ENCODE data around the gene SLC16A6.
"Not testable (repeated sequence)": the region's sequence is repeated elsewhere in the genome, so short reads cannot be mapped to it uniquely, and the experiment has no call there.

Gene SLC16A6

GRCh38 chr17:68289936-68290267 lies 1.0 kb downstream of the SLC16A6 start:
- DNase-seq (ENCODE audit: low read depth), result no peak

DNA sequence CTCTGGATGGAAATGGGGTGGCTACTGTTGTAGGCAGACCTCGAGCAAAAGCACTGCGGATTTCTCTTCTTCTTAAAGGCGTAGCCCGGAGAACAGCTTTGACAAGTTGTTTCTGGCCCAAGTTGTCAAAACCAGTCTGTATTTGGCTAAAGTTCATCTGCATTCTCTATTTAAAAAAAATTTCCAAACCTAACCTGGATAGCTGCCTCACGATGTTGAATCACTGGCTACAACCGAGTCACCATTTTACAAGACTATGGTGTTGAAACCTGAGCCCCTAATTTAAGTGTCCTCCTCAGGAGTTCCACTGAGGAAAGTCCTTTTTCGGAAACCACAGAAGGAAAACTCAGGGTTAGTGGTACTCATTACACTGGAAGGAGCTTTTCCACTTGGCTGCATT lies 1.5 kb downstream of the SLC16A6 start:
- DNase-seq (ENCODE audit: low read depth), result no peak

GRCh38 chr17:68288804-68289203 lies 2.1 kb downstream of the SLC16A6 start:
- DNase-seq (ENCODE audit: low read depth), result no peak

GRCh38 chr17:68288375-68288774 lies 2.6 kb downstream of the SLC16A6 start:
- DNase-seq (ENCODE audit: low read depth), result no peak

DNA sequence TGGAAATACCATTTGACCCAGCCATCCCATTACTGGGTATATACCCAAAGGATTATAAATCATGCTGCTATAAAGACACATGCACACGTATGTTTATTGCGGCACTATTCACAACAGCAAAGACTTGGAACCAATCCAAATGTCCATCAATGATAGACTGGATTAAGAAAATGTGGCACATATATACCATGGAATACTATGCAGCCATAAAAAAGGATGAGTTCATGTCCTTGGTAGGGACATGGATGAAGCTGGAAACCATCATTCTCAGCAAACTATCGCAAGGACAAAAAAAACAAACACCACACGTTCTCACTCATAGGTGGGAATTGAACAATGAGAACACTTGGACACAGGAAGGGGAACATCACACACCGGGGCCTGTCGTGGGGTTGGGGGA lies 9.0 kb downstream of the SLC16A6 start:
- DNase-seq (ENCODE audit: low read depth), result not testable (repeated sequence)

DNA sequence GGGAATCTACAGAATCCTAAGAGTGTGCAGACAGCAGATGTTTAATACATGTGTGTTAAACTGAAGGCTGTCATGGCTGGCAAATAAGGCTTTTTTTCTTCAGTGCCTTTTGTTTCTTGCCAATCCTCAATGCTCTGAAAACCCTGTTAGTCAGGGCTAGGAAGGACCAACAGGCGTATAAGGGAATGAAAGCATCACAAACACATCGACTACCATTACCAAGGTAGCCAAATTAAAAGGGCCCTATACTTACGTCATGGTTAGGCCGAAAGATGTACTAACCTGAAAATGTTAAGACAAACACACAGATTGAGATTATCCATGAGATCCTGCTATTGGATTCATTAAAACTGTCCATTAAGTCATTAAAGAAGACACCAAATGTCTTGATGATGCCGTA lies 13.1 kb downstream of the SLC16A6 start:
- no peak for DNase-seq (ENCODE audit: low read depth)

DNA sequence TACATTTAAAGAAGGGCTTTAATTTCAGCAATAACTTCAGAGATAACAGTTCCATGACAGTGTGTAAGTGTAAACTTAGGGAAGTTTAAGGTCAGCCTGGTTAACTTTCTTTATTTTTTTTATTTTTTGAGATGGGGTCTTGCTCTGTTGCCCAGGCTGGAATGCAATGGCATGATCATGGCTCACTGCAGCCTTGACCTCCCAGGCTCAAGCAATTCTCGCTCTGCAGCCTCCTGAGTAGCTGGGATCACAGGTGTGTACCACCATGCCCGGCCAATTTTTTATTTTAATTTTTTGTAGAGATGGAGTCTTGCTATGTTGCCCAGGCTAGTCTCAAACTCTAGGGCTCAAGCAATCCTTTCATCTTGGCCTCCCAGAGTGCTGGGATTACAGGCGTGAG lies 14.6 kb downstream of the SLC16A6 start:
- DNase-seq (ENCODE audit: low read depth), result not testable (repeated sequence)

GRCh38 chr17:68273722-68274121 lies 17.2 kb downstream of the SLC16A6 start:
- DNase-seq (ENCODE audit: low read depth), result no peak

DNA sequence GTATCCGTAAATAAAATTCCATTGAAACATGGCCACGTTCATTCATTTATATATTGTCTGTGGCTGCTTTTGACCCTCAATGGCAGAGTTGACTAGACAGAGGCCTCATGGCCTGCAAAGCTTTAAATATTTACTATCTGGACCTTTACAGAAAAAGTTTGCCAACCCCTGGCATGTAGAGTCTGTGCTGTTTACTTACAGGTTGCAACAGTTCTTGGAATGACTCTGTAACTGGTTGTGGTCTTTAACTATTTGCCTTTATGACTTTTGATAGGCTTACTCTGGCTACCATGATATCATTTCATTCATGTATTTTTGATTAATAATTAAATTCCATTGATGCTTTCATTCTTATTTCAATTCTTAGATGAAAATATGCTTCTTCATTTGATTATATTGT lies 25.1 kb downstream of the SLC16A6 start:
- not testable (repeated sequence) for DNase-seq (ENCODE audit: low read depth)

GRCh38 chr17:68263101-68263681 lies 27.7 kb downstream of the SLC16A6 start:
- DNase-seq (ENCODE audit: low read depth), result not testable (repeated sequence)

DNA sequence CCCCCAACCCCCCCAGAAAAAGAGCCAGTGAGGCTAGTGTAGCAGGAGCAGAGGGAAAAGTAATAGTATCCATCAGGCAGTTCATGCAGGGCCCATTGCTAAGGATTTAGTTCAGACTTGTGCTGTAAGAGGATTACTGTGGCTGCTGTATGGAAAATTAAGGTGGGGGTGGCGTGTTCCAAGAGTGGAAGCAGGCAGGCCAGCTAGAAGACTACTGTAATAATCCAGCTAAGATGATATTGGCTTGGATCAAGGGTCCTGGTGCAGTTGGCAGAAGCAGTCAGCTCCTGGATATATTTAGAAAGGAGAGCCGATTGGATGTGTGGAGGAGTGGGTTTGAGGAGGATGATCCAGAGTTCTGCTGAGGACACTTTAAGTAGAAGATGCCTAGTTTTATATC lies 28.5 kb downstream of the SLC16A6 start:
- DNase-seq (ENCODE audit: low read depth), result not testable (repeated sequence)

GRCh38 chr17:68260051-68260762 lies 30.7 kb downstream of the SLC16A6 start:
- DNase-seq (ENCODE audit: low read depth), result no peak

DNA sequence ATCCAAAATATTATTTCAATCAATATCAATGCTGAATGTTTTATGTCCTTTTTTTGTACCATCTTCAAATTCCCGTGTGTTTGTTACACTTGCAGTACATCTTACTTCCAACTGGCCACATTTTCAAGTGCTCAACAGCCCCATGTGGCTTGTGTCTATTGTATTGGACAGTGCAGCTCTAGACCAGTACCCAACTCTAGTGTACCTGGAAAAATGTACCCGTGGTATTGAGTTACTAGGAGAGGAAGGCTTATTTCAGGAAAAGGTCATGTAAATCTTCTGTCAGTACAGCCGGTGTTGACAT lies 31.3 kb downstream of the SLC16A6 start:
- DNase-seq (ENCODE audit: low read depth), result not testable (repeated sequence)

DNA sequence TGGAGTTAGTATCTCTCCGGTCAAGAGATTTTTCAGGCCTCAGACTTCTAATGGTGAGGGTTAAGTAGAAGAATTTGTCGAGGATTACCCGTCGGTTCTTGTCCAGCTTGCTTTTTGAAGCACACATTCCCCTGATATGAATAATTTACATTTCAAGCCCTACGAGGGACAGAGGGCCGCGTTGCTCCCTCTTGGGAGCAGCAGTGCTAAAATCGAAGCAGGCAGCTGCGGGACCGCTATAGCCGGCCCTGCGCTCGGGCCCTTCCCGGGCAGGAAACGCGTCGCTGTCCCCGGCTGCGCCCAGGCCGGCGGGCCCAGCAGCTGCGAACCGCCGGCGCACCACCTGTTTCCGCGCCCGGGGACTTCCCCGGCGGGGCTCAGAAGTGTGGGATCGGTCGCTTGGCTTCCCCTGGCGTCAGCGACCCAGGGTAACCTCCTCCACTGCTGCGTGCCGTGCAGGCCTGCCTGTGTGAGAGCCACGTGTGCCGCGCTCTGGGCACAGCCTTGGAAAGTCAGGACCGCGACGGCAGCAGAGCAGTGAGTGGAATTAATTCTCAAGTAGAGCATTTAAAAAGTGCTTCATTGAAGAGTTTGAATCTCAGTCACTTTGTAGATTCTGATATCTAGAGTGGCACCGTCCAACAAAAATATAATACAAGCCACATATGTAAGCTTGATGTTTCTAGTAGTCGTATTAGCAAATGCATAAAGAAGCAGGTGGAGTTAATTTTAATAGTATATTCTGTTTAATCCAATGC lies 31.9 kb downstream of the SLC16A6 start:
- peak; percentile 78 for DNase-seq (ENCODE audit: low read depth)

DNA sequence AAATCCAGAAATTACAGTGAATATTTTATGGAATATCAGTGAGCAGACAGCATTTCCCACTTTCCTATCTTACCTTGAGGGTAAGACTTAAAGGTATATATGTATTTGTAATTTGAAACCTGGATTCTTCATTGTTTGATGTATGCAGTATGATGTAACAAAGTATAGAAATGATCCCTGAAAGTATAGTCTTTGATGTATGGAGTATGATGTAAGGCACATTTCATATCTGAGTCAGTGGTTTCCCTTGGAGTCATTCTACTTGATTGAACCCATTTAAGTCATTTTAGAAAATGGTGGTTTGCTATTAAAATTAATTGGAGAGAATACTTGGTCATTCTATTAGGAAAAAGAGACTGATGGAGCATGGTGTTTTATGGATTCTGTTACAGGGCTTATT lies 33.0 kb downstream of the SLC16A6 start:
- no peak for DNase-seq (ENCODE audit: low read depth)

GRCh38 chr17:68256701-68257100 lies 34.2 kb downstream of the SLC16A6 start:
- not testable (repeated sequence) for DNase-seq (ENCODE audit: low read depth)

DNA sequence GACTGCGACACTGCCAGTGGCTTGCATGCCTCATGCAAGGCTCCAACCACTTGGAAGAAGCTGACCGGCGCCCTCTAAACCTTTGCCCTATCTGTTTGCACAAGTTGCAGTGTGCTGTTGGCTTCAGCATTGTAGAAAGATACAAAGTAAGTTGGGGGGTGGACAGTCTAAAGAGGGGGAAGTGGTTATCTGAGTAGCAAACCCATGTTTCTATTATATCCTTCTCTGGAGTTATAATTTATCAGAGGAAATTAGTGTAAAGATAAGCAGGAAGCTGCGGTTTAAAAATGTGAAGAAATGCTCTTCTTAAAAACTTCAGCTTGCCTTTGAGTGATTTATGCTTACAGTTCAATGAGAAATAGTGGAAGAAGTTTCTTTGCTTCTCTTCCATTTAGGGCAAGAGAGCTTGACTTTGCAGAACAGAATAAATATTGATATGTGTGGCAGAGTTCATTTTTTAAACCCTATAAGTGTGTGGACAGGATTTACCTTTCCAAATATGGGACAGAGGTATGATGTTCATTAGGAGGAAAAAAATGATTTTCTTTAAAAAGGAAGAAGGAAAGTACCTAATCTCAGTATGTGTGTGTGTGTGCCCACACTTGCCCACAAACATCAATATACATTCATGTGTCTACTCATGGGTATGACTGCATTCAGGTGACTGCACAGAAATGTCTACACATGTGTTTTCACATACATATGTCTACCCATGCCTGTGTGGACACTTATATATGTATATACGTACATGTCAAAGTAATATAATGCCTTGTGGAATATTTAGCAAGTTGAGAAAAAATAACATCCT lies 35.0 kb downstream of the SLC16A6 start:
- DNase-seq (ENCODE audit: low read depth), result no peak

- DNase-seq (ENCODE audit: low read depth), result no peak
Observed at GRCh38 chr17:68255151-68255550, 35.8 kb downstream of the SLC16A6 start.

DNA sequence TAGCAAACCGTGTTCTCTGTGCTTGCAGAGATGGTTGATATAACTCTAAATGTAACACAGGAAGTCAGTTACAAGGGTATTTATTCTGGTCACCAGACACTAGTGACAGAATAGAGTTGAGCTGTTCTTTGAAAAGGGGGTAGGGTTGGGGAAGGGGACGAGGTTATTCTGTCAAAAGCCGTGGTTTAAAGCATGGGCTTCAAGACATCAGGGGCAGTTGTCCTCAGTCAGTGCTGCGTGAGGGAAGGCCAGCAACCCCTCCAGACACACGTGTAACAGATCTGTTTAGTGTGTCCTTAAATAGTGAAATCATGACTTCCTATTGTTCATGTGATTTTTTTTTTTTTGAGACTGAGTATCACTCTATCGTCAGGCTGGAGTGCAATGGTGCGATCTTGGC lies 37.5 kb downstream of the SLC16A6 start:
- DNase-seq (ENCODE audit: low read depth), result not testable (repeated sequence)

GRCh38 chr17:68249354-68249765 lies 41.6 kb downstream of the SLC16A6 start:
- DNase-seq (ENCODE audit: low read depth), result no peak

GRCh38 chr17:68248891-68249290 lies 42.0 kb downstream of the SLC16A6 start:
- DNase-seq (ENCODE audit: low read depth), result no peak

- DNase-seq (ENCODE audit: low read depth), result no peak
Observed at GRCh38 chr17:68248199-68248825, 42.6 kb downstream of the SLC16A6 start.
